ENCODE results near the gene SIX1. TPM values are rescaled to one million over a fixed set of nuclear protein-coding genes. Genes with fewer than 3 reads are reported as not detected.

The SIX1 gene
- total RNA-seq (10 to 100 TPM; 24.1 to 44.8 TPM), polyA plus RNA-seq (ENCODE audit: insufficient read length in 2 of 2) (10 to 100 TPM in 1 of 2 donors, under 1 TPM in 1; 0.17 to 15.8 TPM)
- long read RNA-seq, donor 1, partial matches to known transcripts: 0 of 4 reads
- long read RNA-seq, donor 1, other reads (novel, unspliced or antisense): 0 of 4 reads
- long read RNA-seq, donor 2, partial matches to known transcripts: 0 of 1 reads
- long read RNA-seq, donor 2, other reads (novel, unspliced or antisense): 0 of 1 reads
- long read RNA-seq, donor 3: 0 reads
- long read RNA-seq, donor 4, partial matches to known transcripts: 0 of 1 reads
- long read RNA-seq, donor 4, other reads (novel, unspliced or antisense): 0 of 1 reads

- peak within 1 kb of the TSS; percentile 42 for H3K4me3 ChIP-seq (ENCODE audit: low read depth, low read length)
- H3K36me3 ChIP-seq (ENCODE audit: control insufficient read depth, insufficient read depth, low read length): no peaks in the 10 kb centered on the region
- no peak within 1 kb of the TSS for H3K27ac ChIP-seq (ENCODE audit: low read depth, low read length)
- H3K4me1 ChIP-seq (ENCODE audit: control insufficient read depth, insufficient read depth, low read length): peaks cover 44% of the 10 kb centered on the region
- DNase-seq (ENCODE audit: low read depth in 4 of 6, low spot score in 6 of 6): peak in 3 of 6 donors; percentile 43 to 90 (median 73)
- H3K27me3 ChIP-seq (ENCODE audit: control insufficient read depth, insufficient read depth, low read length): peaks cover 100% of the 10 kb centered on the region
- H3K9me3 ChIP-seq (ENCODE audit: control insufficient read depth, insufficient read depth, low read length): no peaks in the 10 kb centered on the region
- under 1% methylated on average over 71 of the region's 79 CpGs for WGBS (ENCODE audit: insufficient coverage)
Measured at GRCh38 chr14:60648934-60649874, at the start of gene SIX1. SIX1 (minus strand) TSS chr14:60649477; CDS start chr14:60649189, 288 bp downstream.

GRCh38 chr14:60695327-60695726 lies 46.0 kb upstream of the SIX1 start:
- no peaks in the 10 kb centered on the region for H3K27me3 ChIP-seq (ENCODE audit: control insufficient read depth, insufficient read depth, low read length)
- no peaks in the 10 kb centered on the region for H3K9me3 ChIP-seq (ENCODE audit: control insufficient read depth, insufficient read depth, low read length)
- WGBS (ENCODE audit: insufficient coverage): no CpG with 5 or more reads among the region's 4 CpGs
- no peak overlapping the region for H3K27ac ChIP-seq (ENCODE audit: low read depth, low read length)
- no peak overlapping the region for H3K4me3 ChIP-seq (ENCODE audit: low read depth, low read length)
- DNase-seq (ENCODE audit: low read depth in 4 of 6, low spot score in 6 of 6): no peak
- no peaks in the 10 kb centered on the region for H3K4me1 ChIP-seq (ENCODE audit: control insufficient read depth, insufficient read depth, low read length)
- H3K36me3 ChIP-seq (ENCODE audit: control insufficient read depth, insufficient read depth, low read length): no peaks in the 10 kb centered on the region

GRCh38 chr14:60691383-60692113 lies 42.3 kb upstream of the SIX1 start:
- 80% methylated on average over 1 of the region's 3 CpGs for WGBS (ENCODE audit: insufficient coverage)
- H3K27ac ChIP-seq (ENCODE audit: low read depth, low read length): no peak overlapping the region
- no peak overlapping the region for H3K4me3 ChIP-seq (ENCODE audit: low read depth, low read length)
- no peaks in the 10 kb centered on the region for H3K27me3 ChIP-seq (ENCODE audit: control insufficient read depth, insufficient read depth, low read length)
- no peaks in the 10 kb centered on the region for H3K9me3 ChIP-seq (ENCODE audit: control insufficient read depth, insufficient read depth, low read length)
- DNase-seq (ENCODE audit: low read depth in 4 of 6, low spot score in 6 of 6): no peak
- no peaks in the 10 kb centered on the region for H3K4me1 ChIP-seq (ENCODE audit: control insufficient read depth, insufficient read depth, low read length)
- no peaks in the 10 kb centered on the region for H3K36me3 ChIP-seq (ENCODE audit: control insufficient read depth, insufficient read depth, low read length)

GRCh38 chr14:60686865-60687264 lies 37.6 kb upstream of the SIX1 start:
- H3K36me3 ChIP-seq (ENCODE audit: control insufficient read depth, insufficient read depth, low read length): no peaks in the 10 kb centered on the region
- H3K9me3 ChIP-seq (ENCODE audit: control insufficient read depth, insufficient read depth, low read length): peaks cover 1% of the 10 kb centered on the region
- no peaks in the 10 kb centered on the region for H3K4me1 ChIP-seq (ENCODE audit: control insufficient read depth, insufficient read depth, low read length)
- H3K27me3 ChIP-seq (ENCODE audit: control insufficient read depth, insufficient read depth, low read length): no peaks in the 10 kb centered on the region
- DNase-seq (ENCODE audit: low read depth in 4 of 6, low spot score in 6 of 6): no peak
- H3K4me3 ChIP-seq (ENCODE audit: low read depth, low read length): no peak overlapping the region
- no peak overlapping the region for H3K27ac ChIP-seq (ENCODE audit: low read depth, low read length)

GRCh38 chr14:60684203-60684602 lies 34.9 kb upstream of the SIX1 start:
- peak in 1 of 6 donors; percentile 5 for DNase-seq (ENCODE audit: low read depth in 4 of 6, low spot score in 6 of 6)
- no peak overlapping the region for H3K4me3 ChIP-seq (ENCODE audit: low read depth, low read length)
- no peaks in the 10 kb centered on the region for H3K36me3 ChIP-seq (ENCODE audit: control insufficient read depth, insufficient read depth, low read length)
- WGBS (ENCODE audit: insufficient coverage): 66% methylated on average over 2 of the region's 2 CpGs
- H3K9me3 ChIP-seq (ENCODE audit: control insufficient read depth, insufficient read depth, low read length): peaks cover 1% of the 10 kb centered on the region
- no peaks in the 10 kb centered on the region for H3K4me1 ChIP-seq (ENCODE audit: control insufficient read depth, insufficient read depth, low read length)
- H3K27ac ChIP-seq (ENCODE audit: low read depth, low read length): no peak overlapping the region
- no peaks in the 10 kb centered on the region for H3K27me3 ChIP-seq (ENCODE audit: control insufficient read depth, insufficient read depth, low read length)

GRCh38 chr14:60681271-60681670 lies 32.0 kb upstream of the SIX1 start:
- Histone ChIP-seq H3K9me3 (ENCODE audit: control insufficient read depth, insufficient read depth, low read length) (peaks cover 1% of the 10 kb centered on the region), H3K4me3 (ENCODE audit: low read depth, low read length) (no peak overlapping the region), H3K27ac (ENCODE audit: low read depth, low read length) (no peak overlapping the region), H3K36me3 (ENCODE audit: control insufficient read depth, insufficient read depth, low read length) (no peaks in the 10 kb centered on the region), H3K27me3 (ENCODE audit: control insufficient read depth, insufficient read depth, low read length) (no peaks in the 10 kb centered on the region), H3K4me1 (ENCODE audit: control insufficient read depth, insufficient read depth, low read length) (no peaks in the 10 kb centered on the region)
- DNase-seq (ENCODE audit: low read depth in 4 of 6, low spot score in 6 of 6): no peak

GRCh38 chr14:60680511-60680910 lies 31.2 kb upstream of the SIX1 start:
- 86% methylated on average over 2 of the region's 3 CpGs for WGBS (ENCODE audit: insufficient coverage)
- H3K27ac ChIP-seq (ENCODE audit: low read depth, low read length): no peak overlapping the region
- peaks cover 1% of the 10 kb centered on the region for H3K9me3 ChIP-seq (ENCODE audit: control insufficient read depth, insufficient read depth, low read length)
- H3K36me3 ChIP-seq (ENCODE audit: control insufficient read depth, insufficient read depth, low read length): no peaks in the 10 kb centered on the region
- no peaks in the 10 kb centered on the region for H3K27me3 ChIP-seq (ENCODE audit: control insufficient read depth, insufficient read depth, low read length)
- H3K4me3 ChIP-seq (ENCODE audit: low read depth, low read length): no peak overlapping the region
- no peak for DNase-seq (ENCODE audit: low read depth in 4 of 6, low spot score in 6 of 6)
- no peaks in the 10 kb centered on the region for H3K4me1 ChIP-seq (ENCODE audit: control insufficient read depth, insufficient read depth, low read length)

GRCh38 chr14:60679566-60680258 lies 30.4 kb upstream of the SIX1 start:
- 51% methylated on average over 2 of the region's 4 CpGs for WGBS (ENCODE audit: insufficient coverage)
- DNase-seq (ENCODE audit: low read depth in 4 of 6, low spot score in 6 of 6): no peak
- H3K9me3 ChIP-seq (ENCODE audit: control insufficient read depth, insufficient read depth, low read length): peaks cover 1% of the 10 kb centered on the region
- H3K4me3 ChIP-seq (ENCODE audit: low read depth, low read length): no peak overlapping the region
- no peak overlapping the region for H3K27ac ChIP-seq (ENCODE audit: low read depth, low read length)
- no peaks in the 10 kb centered on the region for H3K4me1 ChIP-seq (ENCODE audit: control insufficient read depth, insufficient read depth, low read length)
- no peaks in the 10 kb centered on the region for H3K27me3 ChIP-seq (ENCODE audit: control insufficient read depth, insufficient read depth, low read length)
- no peaks in the 10 kb centered on the region for H3K36me3 ChIP-seq (ENCODE audit: control insufficient read depth, insufficient read depth, low read length)

- H3K4me1 ChIP-seq (ENCODE audit: control insufficient read depth, insufficient read depth, low read length): no peaks in the 10 kb centered on the region
- H3K9me3 ChIP-seq (ENCODE audit: control insufficient read depth, insufficient read depth, low read length): no peaks in the 10 kb centered on the region
- no peak overlapping the region for H3K27ac ChIP-seq (ENCODE audit: low read depth, low read length)
- H3K4me3 ChIP-seq (ENCODE audit: low read depth, low read length): no peak overlapping the region
- DNase-seq (ENCODE audit: low read depth in 4 of 6, low spot score in 6 of 6): no peak
- no peaks in the 10 kb centered on the region for H3K36me3 ChIP-seq (ENCODE audit: control insufficient read depth, insufficient read depth, low read length)
- no peaks in the 10 kb centered on the region for H3K27me3 ChIP-seq (ENCODE audit: control insufficient read depth, insufficient read depth, low read length)
Measured at GRCh38 chr14:60677701-60678100, 28.4 kb upstream of the SIX1 start.
